K562 (cell line): Measurements from ENCODE around the gene SUMF1. TPM values are rescaled to one million over a fixed set of nuclear protein-coding genes. Genes with fewer than 3 reads are reported as not detected.
A peak's percentile ranks its signal among the peaks of the same experiment; 100 is the strongest.

ENCODE experiments used
- BDP1 ChIP-seq: IDR thresholded peaks from 3 replicates; pipeline ENCODE4 v1.6.1; 2011; ENCODE audit not compliant: insufficient read length, insufficient read depth
- DACH1 ChIP-seq: fragments of 450-650 bp; IDR thresholded peaks from 2 replicates; pipeline ENCODE4 v1.6.1; 2018; ENCODE audit not compliant: partially characterized antibody
- ESRRB ChIP-seq: fragments of 250-450 bp; sonication (Bioruptor Pico); IDR thresholded peaks from 2 replicates; pipeline ENCODE4 v1.5.0; 2020; ENCODE audit warnings: mild to moderate bottlenecking, moderate library complexity, borderline replicate concordance
- MAFK ChIP-seq: IDR thresholded peaks from 2 replicates; pipeline ENCODE4 v1.6.1; 2011; ENCODE audit warnings: low read length, improper control_type of control experiment
- NFRKB ChIP-seq: fragments of 450-650 bp; IDR thresholded peaks from 2 replicates; pipeline ENCODE4 v1.6.1; 2016; ENCODE audit warnings: low read depth
- NR4A1 ChIP-seq, 2 experiments: fragments of 250-450 bp in 1 of 2; fragments of 450-650 bp in 1 of 2; sonication (Bioruptor Pico) in 1 of 2; IDR thresholded peaks; 2 replicates each; pipeline versions ENCODE4 v1.4.0 to v1.6.1; 2016 to 2020; ENCODE audit warnings: mild to moderate bottlenecking in 2 of 2, missing compliant biosample characterization in 1 of 2, missing genetic modification characterization in 1 of 2, moderate library complexity in 1 of 2
- POU5F1 ChIP-seq: fragments of 150-350 bp; IDR thresholded peaks from 2 replicates; pipeline ENCODE4 v1.6.1; 2014; ENCODE audit warnings: borderline replicate concordance, low read length, low read depth, mild to moderate bottlenecking; ENCODE audit not compliant: partially characterized antibody
- PTTG1 ChIP-seq: fragments of 450-650 bp; IDR thresholded peaks from 2 replicates; pipeline ENCODE4 v1.6.1; 2016; ENCODE audit warnings: low read depth, mild to moderate bottlenecking, missing genetic modification characterization, missing compliant biosample characterization
- THRAP3 ChIP-seq: fragments of 450-650 bp; IDR thresholded peaks from 2 replicates; pipeline ENCODE4 v1.6.1; 2016; ENCODE audit warnings: mild to moderate bottlenecking, inconsistent platforms, borderline replicate concordance
- ZBTB1 ChIP-seq: sonication (generic); formaldehyde crosslinking; IDR thresholded peaks from 2 replicates; pipeline ENCODE4 v1.8.1; 2023; ENCODE audit warnings: missing genetic modification reagents, low read depth, mild to moderate bottlenecking, borderline replicate concordance
- ZNF12 ChIP-seq: sonication (generic); formaldehyde crosslinking; IDR thresholded peaks from 2 replicates; pipeline ENCODE4 v1.4.0; 2020; ENCODE audit warnings: mild to moderate bottlenecking, missing genetic modification reagents
- ZNF274 ChIP-seq: IDR thresholded peaks from 2 replicates; pipeline ENCODE4 v1.6.1; 2011; ENCODE audit warnings: low read depth, mild to moderate bottlenecking, low read length, moderate library complexity, borderline replicate concordance
- ZNF41 ChIP-seq: fragments of 250-450 bp; sonication (Bioruptor Pico); conservative IDR thresholded peaks from 2 replicates; pipeline ENCODE4 v1.4.0; 2020; ENCODE audit warnings: mild to moderate bottlenecking
- ZNF507 ChIP-seq: conservative IDR thresholded peaks from 2 replicates; pipeline ENCODE4 v1.6.1; 2017; ENCODE audit warnings: missing genetic modification characterization, missing compliant biosample characterization
- polyA plus RNA-seq, 8 experiments: library from polyadenylated mRNA; depleted of rRNA in 4 of 8; stranded (reverse) in 5 of 8; unstranded in 3 of 8; fragments of >200 nt; fragmentation: Nextera tagmentation in 2 of 8; fragmentation: Illumina TruSeq in 1 of 8; extraction: Ambion mirVana in 2 of 8; extraction: Trizol in 1 of 8; gene quantifications; 2 replicates each; pipeline versions ENCODE4 v1.2.1 to v1.2.3, GENCODE V29; 2011 to 2014; ENCODE audit warnings: inconsistent platforms in 1 of 8, missing spikeins in 1 of 8
- total RNA-seq, 7 experiments: library from RNA; depleted of rRNA in 6 of 7; stranded (reverse); fragments of >200 nt in 6 of 7; fragmentation: Illumina TruSeq in 2 of 7; extraction: Trizol in 2 of 7; gene quantifications; 2 replicates each; pipeline versions ENCODE4 v1.2.1 to v1.2.3, GENCODE V29; 2011 to 2021; ENCODE audit warnings: low replicate concordance in 1 of 7
- TF ChIP-seq, protein P1 (sequence below), 2 experiments: fragments of 450-650 bp; conservative IDR thresholded peaks; 2 replicates each; pipeline ENCODE4 v1.6.1; 2017; ENCODE audit warnings: mild to moderate bottlenecking in 2 of 2, moderate library complexity in 2 of 2
- TF ChIP-seq, protein P2 (sequence below): fragments of 250-450 bp; sonication (Bioruptor Pico); IDR thresholded peaks from 2 replicates; pipeline ENCODE4 v1.8.0; 2022; ENCODE audit warnings: moderate library complexity, mild to moderate bottlenecking, inconsistent platforms
- TF ChIP-seq, protein P3 (sequence below): fragments of 450-650 bp; formaldehyde crosslinking; IDR thresholded peaks from 2 replicates; pipeline ENCODE4 v1.4.0; 2022; ENCODE audit warnings: missing genetic modification characterization
- TF ChIP-seq, protein P4 (sequence below): fragments of 450-650 bp; IDR thresholded peaks from 2 replicates; pipeline ENCODE4 v1.6.1; 2017; ENCODE audit warnings: antibody characterized with exemption

The SUMF1 gene
- total and polyA plus RNA-seq, 9 of the 15 experiments (the other 6 are each of a cell fraction or from before 2014, with no cell fraction given) = 1.3 to 7.4 (median 4.2) TPM

DNA sequence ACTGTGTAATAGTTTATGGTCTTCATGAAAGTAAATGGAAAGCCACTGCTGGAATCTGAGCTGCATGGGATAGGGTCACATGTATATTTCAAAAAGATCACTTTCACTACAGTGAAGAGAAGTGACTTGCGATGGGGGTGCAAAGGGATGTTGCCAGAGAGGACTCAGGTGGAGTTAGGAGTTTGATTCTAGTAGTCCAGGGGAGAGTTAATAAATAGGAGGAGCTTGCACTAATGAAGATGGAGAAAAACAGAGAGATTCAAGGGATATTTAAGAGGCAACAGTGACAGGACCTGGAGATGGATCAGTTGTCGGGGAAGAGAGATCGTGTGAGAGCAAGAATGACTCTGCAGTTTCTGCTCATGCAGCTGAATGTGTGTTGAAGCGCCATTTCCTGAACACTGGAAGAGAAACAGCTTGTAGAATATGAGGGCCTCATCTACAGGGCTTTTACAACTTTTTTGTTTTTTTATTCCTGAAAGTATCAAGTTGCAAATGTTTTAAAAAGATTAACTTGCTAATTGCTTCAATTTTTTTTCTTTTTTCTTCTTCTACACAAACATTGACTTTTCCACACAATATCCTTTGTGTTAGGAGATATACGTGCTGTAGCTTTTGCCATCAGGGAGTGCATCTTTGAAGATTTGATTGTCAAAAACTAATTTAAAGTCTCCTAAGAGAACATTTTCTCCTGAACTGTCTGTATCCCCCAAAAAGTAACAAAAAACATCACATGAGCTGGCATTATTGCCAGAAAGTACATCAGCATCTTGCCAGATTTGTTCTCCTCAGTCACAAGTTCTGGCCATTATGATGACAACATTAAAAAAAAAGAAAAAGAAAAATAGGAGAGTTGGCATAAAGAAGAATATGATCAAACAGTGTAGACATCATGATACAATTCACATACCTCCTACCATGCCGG lies 126.4 kb downstream of the SUMF1 start (continued):
- TF ChIP-seq, protein P1, sequence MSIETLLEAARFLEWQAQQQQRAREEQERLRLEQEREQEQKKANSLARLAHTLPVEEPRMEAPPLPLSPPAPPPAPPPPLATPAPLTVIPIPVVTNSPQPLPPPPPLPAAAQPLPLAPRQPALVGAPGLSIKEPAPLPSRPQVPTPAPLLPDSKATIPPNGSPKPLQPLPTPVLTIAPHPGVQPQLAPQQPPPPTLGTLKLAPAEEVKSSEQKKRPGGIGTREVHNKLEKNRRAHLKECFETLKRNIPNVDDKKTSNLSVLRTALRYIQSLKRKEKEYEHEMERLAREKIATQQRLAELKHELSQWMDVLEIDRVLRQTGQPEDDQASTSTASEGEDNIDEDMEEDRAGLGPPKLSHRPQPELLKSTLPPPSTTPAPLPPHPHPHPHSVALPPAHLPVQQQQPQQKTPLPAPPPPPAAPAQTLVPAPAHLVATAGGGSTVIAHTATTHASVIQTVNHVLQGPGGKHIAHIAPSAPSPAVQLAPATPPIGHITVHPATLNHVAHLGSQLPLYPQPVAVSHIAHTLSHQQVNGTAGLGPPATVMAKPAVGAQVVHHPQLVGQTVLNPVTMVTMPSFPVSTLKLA (conservative IDR thresholded peaks at IDR 0.05) = no peak
- TF ChIP-seq DACH1 (no peak), ZNF41 (CRISPR knock-in tag) (no peak), ESRRB (no peak), MAFK (peak; percentile 92), ZNF507 (no peak), THRAP3 (no peak), PTTG1 (tag) (no peak), ZNF12 (CRISPR knock-in tag) (no peak), ZBTB1 (no peak), NFRKB (no peak; the same call in 1 of the 2 replicates), POU5F1 (no peak), BDP1 (no peak), NR4A1 (CRISPR knock-in tag; IDR thresholded peaks at IDR 0.05) (no peak), NR4A1 (tag; IDR thresholded peaks at IDR 0.05) (peak; percentile 70), ZNF274 (no peak)
- TF ChIP-seq, protein P2, sequence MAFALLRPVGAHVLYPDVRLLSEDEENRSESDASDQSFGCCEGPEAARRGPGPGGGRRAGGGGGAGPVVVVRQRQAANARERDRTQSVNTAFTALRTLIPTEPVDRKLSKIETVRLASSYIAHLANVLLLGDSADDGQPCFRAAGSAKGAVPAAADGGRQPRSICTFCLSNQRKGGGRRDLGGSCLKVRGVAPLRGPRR (CRISPR knock-in tag) = no peak
- TF ChIP-seq, protein P3, sequence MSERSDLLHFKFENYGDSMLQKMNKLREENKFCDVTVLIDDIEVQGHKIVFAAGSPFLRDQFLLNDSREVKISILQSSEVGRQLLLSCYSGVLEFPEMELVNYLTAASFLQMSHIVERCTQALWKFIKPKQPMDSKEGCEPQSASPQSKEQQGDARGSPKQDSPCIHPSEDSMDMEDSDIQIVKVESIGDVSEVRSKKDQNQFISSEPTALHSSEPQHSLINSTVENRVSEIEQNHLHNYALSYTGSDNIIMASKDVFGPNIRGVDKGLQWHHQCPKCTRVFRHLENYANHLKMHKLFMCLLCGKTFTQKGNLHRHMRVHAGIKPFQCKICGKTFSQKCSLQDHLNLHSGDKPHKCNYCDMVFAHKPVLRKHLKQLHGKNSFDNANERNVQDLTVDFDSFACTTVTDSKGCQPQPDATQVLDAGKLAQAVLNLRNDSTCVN (CRISPR knock-in tag) = no peak
- TF ChIP-seq, protein P4, sequence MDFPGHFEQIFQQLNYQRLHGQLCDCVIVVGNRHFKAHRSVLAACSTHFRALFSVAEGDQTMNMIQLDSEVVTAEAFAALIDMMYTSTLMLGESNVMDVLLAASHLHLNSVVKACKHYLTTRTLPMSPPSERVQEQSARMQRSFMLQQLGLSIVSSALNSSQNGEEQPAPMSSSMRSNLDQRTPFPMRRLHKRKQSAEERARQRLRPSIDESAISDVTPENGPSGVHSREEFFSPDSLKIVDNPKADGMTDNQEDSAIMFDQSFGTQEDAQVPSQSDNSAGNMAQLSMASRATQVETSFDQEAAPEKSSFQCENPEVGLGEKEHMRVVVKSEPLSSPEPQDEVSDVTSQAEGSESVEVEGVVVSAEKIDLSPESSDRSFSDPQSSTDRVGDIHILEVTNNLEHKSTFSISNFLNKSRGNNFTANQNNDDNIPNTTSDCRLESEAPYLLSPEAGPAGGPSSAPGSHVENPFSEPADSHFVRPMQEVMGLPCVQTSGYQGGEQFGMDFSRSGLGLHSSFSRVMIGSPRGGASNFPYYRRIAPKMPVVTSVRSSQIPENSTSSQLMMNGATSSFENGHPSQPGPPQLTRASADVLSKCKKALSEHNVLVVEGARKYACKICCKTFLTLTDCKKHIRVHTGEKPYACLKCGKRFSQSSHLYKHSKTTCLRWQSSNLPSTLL = peak; percentile 43; the same call in 1 of the 2 replicates
